Kidney capillary endothelial cell (primary cell): ENCODE measurements around the gene PAIP2.
A peak's percentile ranks its signal among the peaks of the same experiment; 100 is the strongest.
"Not testable (repeated sequence)": the region's sequence is repeated elsewhere in the genome, so short reads cannot be mapped to it uniquely, and the experiment has no call there.

Source experiments
- DNase-seq: peaks from one replicate; pipeline ENCODE4 v3.0.0-alpha.2; 2018; ENCODE audit warnings: low spot score

PAIP2 gene

GRCh38 chr5:139341689-139342422 lies at the start of gene PAIP2:
PAIP2 (plus strand) TSS chr5:139341854; CDS start chr5:139363785, 21,931 bp downstream.
- DNase-seq: peak; percentile 98

GRCh38 chr5:139293202-139293506 lies 48.5 kb upstream of the PAIP2 start:
- no peak for DNase-seq

GRCh38 chr5:139293507-139294373 lies 47.9 kb upstream of the PAIP2 start, which contains the start of gene MATR3:
MATR3 (plus strand) TSS chr5:139293740; CDS start chr5:139307416, 13,676 bp downstream.
- peak; percentile 96 for DNase-seq

- peak; percentile 61 for DNase-seq
Observed at GRCh38 chr5:139294374-139295165, 47.1 kb upstream of the PAIP2 start.

GRCh38 chr5:139295346-139296057 lies 46.2 kb upstream of the PAIP2 start:
- DNase-seq: peak; percentile 18

GRCh38 chr5:139296198-139296597 lies 45.5 kb upstream of the PAIP2 start:
- no peak for DNase-seq

- no peak for DNase-seq
Observed at GRCh38 chr5:139296862-139297326, 44.8 kb upstream of the PAIP2 start.

- no peak for DNase-seq
Observed at GRCh38 chr5:139297439-139298133, 44.1 kb upstream of the PAIP2 start.

GRCh38 chr5:139298242-139298641 lies 43.4 kb upstream of the PAIP2 start:
- DNase-seq: no peak

GRCh38 chr5:139299486-139299885 lies 42.2 kb upstream of the PAIP2 start:
- DNase-seq: no peak

- no peak for DNase-seq
Observed at GRCh38 chr5:139301808-139302499, 39.7 kb upstream of the PAIP2 start.

- DNase-seq: no peak
Observed at GRCh38 chr5:139304391-139305324, 37.0 kb upstream of the PAIP2 start.

GRCh38 chr5:139306197-139306596 lies 35.5 kb upstream of the PAIP2 start:
- no peak for DNase-seq

GRCh38 chr5:139306628-139307379 lies 34.9 kb upstream of the PAIP2 start:
- no peak for DNase-seq

GRCh38 chr5:139308797-139309196 lies 32.9 kb upstream of the PAIP2 start:
- DNase-seq: no peak

- DNase-seq: not testable (repeated sequence)
Observed at GRCh38 chr5:139310715-139311186, 30.9 kb upstream of the PAIP2 start.

- no peak for DNase-seq
Observed at GRCh38 chr5:139312075-139312474, 29.6 kb upstream of the PAIP2 start.

- no peak for DNase-seq
Observed at GRCh38 chr5:139314276-139314675, 27.4 kb upstream of the PAIP2 start.
